HG02610 (cell line): Measurements from ENCODE around the gene CEP250.
"Not testable (repeated sequence)": the region's sequence is repeated elsewhere in the genome, so short reads cannot be mapped to it uniquely, and the experiment has no call there.

Source experiments
- ATAC-seq: cut with Tn5 transposase; IDR thresholded peaks from one replicate; pipeline ENCODE4 v1.9.1; 2021; ENCODE audit warnings: mild to moderate bottlenecking, moderate library complexity; ENCODE audit not compliant: unreplicated experiment

Gene CEP250

DNA sequence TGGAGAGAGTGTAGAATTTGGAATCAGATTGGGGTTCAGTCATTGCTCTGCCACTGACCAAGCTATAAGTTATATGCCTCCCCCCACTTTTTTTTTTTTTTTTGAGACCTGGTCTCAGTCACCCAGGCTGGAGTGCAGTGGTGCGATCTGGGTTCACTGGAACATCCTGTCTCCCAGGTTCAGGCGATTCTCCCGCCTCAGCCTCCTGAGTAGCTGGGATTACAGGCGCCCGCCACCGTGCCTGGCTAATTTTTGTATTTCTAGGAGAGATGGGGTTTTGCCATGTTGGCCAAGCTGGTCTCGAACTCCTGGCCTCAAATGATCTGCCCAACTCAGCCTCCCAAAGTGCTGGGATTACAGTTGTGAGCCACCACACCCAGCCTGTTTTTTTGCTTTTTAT lies 1.3 kb downstream of the CEP250 start:
- ATAC-seq: not testable (repeated sequence)

DNA sequence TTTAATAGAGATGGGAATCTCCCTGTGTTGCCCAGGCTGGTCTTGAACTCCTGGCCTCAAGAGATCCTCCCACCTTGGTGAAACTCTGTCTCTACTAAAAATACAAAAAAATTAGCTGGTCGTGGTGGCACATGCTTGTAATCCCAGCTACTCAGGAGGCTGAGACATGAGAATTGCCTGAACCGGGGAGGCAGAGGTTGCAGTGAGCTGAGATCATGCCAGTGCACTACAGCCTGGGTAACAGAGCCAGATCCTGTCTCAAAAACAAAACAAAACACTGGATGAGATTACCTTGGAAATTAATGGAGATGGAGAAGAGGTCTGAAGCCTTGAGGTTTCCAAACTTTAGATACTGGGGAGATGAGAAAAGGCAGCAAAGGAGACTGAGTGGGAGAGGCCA lies 2.1 kb downstream of the CEP250 start:
- ATAC-seq: not testable (repeated sequence)

DNA sequence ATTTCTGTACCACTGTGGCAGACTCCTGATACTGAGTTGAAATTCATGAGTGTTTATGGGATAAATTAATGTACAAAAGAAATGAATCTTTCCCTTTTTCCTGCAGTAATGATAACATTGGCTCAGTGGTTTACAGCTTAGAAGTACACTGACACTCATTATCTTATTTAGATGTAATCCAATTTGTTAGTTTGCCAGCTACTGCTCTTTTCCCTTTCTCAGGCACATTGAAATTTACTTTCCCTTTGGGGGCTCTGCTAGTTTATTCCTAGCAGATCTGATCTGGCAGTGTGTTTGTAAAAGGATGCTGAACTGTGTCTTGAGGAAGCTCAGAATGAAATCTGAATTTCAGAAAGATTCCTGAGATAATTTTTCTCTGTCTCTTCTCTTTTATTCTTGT lies 3.0 kb downstream of the CEP250 start:
- ATAC-seq: no peak

DNA sequence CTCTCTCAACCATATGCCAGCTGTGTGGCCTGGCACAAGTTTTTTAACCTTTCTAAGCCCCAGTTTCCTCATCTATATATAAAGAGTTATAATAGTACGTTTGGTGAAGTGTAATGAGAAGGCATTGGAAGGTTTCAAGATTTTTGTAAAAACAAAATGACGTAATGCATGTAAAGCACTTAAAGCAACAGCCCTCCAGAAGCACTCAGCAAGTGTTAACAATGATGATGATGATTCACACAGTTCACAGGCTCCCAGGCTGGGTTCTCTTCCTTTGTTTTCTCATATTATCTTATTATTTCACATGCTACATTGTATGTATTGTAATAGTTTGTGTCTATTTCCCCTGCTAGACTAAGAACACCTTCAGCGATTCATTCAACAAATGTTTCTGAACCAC lies 6.2 kb downstream of the CEP250 start:
- ATAC-seq: no peak

DNA sequence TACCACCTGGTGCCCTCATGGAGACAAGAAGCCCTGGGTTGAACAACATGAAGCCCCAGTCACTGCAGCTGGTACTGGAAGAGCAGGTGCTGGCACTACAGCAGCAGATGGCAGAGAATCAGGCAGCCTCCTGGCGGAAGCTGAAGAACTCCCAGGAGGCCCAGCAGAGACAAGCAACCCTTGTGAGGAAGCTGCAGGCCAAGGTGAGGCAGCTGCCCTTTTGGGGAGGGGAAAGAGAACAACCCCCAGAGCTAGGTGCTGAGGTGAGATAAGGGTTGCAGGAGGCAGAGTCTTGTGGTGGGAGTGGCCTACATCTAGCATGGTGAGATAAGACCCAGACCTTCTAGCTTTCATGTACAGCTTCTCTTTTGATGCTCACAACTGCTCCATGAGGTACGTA lies 7.0 kb downstream of the CEP250 start:
- ATAC-seq: no peak

DNA sequence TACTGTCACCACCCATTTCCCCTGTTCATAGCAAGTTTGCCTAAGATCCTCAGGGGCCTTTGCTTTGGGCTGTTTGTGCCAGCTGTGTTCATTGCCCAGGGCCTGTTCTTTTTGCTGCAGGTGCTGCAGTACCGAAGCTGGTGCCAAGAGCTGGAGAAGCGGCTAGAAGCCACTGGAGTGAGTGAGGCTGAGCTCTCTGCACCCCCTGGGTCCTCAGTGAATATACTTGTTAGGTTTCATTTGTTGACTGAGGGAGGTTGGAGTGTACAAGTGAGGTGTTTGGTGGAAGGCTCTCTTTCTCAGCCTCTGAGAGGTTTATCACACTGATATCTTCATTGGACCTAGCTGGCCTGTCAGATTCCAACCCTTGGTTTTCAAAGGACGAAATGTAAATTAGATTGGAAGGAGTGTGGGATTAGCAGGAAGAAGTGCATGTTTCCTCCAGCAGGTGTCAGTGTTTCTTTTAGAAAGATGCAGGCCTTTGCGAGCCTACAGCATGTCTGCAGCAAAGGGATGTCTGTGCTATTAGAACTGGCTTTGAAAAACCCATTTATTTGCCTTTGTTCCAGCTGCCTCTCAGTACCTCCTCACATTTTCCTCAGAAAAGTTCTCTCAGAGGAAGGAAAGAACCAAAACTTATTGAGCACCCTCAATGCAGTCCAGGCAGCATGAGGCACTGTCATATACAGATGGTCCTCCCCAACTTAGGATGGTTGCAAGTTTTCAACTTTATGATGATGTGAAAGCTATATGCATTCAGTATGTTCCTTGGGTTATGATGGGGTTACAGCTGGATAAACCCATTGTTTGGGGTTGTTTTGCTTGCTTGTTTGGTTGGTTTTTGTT lies 8.3 kb downstream of the CEP250 start:
- ATAC-seq: no peak

DNA sequence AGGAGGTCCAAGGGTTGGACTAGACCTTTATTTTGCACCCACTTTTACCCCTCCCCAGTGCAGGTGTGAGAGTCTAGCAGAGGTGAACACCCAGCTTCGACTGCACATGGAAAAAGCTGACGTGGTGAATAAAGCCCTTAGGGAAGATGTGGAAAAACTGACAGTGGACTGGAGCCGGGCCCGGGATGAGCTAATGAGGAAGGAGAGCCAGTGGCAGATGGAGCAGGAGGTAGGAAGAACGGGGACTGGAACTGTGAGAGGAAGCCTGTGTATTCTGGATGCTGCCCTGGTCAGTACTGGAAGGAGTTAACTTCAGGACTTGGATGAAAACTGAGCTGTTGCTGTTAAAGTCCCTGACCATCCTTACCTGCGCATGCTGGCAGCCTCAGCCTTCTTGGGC lies 10.6 kb downstream of the CEP250 start:
- no peak for ATAC-seq

DNA sequence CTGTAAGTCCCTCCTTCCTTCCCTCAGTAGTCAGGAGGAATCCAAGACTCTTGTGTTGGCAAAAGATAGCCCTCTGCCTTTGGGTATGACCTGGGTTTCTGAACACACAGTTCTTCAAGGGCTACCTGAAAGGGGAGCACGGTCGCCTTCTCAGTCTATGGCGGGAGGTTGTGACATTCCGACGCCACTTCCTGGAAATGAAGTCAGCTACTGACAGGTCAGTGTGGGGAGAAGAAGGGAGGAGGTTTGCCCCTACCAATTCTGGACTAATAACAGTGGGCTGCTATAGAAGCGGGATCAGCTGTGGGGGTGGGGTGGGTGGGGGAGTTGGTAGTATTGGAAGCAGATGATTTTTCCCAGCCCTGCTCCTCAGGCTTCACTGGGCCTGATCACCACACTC lies 11.5 kb downstream of the CEP250 start:
- ATAC-seq: no peak

DNA sequence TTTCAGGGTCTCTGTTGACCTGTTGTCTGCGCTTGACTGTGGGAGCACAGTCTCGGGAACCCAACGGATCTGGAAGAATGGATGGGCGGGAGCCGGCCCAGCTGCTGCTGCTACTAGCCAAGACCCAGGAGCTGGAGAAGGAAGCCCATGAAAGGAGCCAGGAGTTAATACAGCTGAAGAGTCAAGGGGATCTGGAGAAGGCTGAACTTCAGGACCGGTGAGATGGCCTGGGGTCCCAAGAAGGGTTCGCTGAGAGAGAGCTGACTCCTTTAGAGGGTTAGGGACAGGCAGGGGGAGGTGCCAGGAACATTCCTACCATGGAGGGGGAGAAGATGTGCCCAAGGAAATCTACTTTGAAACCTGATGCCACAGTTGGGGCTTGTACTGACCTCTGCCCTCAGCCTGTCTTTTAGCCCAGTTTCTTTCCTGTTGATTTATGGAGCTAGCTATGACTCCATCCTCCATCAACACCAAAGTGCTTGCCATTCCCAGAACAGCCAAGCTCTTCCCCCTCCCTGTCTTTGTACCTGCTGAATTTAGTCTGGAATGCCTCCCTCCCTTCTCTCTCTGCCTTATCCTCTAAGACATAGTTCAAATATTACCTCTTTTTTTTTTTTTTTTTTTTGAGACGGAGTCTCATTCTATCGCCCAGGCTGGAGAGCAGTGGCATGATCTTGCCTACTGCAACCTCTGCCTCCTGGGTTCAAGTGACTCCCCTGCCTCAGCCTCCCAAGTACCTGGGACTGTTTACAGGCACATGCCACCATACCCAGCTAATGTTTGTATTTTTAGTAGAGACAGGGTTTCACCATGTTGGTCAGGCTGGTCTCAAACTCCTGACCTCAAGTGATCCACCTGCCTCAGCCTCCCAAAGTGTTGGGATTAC lies 12.2 kb downstream of the CEP250 start:
- ATAC-seq: no peak

DNA sequence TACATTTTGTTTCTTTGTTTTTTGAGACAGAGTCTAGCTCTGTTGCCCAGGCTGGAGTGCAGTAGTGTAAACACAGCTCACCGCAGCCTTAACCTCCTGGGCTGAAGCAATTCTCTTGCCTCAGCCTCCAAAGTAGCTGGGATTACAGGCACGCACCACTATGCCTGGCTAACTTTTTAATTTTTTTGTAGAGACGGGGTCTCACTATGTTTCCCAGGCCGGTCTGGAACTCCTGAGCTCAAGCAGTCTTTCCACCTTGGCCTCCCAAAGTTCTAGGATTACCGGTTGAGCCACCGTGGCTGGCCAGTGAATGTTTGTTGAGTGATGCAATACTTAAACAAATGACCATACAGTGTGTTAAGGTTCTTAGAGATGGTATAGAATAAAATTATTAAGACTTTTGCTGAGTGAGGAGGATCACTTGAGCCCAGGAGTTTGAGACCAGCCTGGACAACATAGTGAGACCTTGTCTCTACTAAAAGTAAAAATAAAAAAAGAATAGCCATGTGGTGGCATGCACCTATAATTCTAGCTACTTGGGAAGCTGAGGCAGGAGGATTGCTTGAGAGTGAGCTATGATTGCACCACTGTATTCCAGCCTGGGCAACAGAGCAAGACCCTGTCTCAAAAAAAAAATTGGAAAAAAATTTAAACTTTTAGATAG lies 13.4 kb downstream of the CEP250 start:
- no peak for ATAC-seq

DNA sequence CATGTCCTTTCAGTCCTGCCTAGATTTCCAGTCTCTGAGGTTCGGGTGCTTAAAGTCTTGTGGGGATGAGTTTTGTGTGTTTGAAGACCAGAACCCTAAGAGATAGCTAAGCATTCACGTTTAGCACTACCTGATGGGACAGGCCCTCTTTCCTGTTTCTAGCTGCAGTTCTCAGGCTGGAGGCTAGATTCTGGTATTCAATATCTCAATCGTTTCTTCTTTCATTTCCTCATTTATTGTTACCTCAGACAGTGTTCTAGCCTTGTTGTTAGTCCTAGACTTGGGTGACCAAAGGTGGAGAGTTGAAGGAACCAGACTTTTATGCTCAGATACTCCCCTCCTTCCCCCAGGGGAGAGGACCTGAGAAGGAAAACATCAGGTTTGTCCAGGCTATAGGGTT lies 16.8 kb downstream of the CEP250 start:
- ATAC-seq: no peak

DNA sequence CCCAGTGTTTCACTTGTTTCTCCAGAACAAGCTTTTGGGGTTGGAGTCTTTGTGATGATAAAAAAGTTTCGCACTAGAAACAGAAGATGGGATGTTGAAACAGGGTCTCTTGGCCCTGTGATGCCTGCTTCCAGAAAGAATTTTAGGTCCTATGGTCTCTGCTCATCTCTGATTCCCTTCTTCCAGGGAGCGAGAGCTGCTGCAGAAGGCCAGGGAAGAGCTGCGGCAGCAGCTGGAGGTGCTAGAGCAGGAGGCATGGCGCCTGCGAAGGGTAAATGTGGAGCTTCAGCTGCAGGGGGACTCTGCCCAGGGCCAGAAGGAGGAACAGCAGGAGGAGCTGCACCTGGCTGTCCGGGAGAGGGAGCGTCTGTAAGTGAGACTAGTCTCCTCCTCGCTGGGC lies 18.3 kb downstream of the CEP250 start:
- ATAC-seq: no peak

DNA sequence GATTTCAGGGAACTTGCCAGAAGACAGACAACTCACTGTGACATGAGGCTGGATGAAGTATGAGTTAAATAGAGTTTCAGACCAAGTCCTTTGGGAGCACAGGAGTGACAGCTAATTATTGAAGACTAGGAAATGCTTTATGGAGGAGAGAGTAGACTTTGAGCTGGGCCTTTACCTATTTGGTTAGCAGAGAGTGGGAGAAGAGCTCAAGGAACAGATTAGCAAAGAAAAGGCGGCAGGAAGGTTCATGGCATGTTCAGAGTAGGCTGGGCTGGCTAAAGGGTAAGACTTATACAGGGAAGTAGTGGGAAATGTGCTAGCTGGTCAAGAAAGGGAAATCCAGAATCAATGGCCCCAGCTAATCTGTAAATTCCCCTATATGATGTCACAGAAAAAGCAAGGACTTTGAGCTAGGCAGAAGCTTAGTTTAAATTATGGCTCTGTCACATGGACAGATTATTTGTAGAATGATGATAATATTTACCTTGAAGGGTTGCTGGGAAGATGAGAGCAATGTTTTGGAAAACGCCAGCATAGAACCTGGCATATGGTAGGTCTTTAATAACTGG lies 19.0 kb downstream of the CEP250 start:
- ATAC-seq: no peak

DNA sequence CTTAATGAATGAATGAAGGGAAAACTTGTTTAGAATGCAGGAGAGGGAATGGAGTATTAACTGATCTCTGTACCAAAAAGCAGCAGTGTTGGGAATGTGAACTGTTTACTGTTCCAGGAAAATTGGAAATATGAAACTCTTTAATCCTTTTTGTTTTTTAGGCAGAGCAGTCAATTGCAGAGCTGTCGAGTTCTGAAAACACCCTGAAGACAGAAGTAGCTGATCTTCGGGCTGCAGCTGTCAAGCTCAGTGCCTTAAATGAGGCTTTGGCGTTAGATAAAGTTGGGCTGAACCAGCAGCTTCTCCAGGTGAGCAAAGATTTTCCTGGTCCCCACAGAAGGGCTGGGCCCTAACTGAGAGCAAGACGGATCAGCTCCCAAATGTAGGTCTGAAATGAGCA lies 20.9 kb downstream of the CEP250 start:
- no peak for ATAC-seq

DNA sequence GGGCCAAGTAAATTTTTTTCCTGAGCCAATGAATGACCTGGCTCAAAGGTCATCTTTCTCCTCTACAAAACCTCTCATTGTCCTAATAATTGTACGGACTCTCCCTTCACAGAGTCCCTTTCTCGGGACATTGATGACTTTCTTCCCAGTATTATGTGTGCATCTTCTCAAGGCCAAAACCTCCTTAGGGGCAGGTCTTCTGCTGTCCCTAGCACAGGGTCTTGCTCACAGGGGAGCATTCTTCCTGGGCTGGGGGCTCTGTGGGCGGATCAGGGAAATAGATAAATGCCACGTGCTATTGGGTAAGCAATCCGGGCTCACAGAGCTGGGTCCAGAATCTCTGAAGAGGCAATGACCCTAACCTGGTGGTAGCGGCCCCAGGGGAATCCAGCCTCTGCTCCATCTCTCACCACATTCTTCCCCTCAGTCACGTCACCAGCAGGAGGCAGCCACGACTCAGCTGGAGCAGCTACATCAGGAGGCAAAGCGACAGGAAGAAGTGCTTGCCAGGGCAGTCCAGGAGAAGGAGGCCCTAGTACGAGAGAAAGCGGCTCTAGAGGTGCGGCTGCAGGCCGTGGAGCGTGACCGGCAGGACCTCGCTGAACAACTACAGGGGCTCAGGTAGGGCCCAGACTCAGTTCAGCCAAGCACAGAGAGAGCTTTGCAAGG lies 23.5 kb downstream of the CEP250 start:
- no peak for ATAC-seq

DNA sequence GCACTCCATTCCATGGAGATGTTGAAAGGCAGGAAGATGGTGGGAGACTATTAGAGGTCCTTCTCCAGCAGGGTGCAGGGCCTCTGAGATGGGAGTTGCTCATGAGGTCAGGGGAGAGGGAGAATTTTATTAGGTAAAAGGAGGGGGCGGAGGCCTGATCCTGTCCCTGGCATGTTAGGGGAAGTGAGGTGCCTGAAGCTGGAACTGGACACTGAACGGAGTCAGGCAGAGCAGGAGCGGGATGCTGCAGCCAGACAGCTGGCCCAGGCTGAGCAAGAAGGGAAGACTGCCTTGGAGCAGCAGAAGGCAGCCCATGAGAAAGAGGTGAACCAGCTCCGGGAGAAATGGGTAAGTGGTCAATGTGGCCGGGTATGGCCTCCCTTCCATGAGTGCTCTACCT lies 24.4 kb downstream of the CEP250 start:
- ATAC-seq: no peak

DNA sequence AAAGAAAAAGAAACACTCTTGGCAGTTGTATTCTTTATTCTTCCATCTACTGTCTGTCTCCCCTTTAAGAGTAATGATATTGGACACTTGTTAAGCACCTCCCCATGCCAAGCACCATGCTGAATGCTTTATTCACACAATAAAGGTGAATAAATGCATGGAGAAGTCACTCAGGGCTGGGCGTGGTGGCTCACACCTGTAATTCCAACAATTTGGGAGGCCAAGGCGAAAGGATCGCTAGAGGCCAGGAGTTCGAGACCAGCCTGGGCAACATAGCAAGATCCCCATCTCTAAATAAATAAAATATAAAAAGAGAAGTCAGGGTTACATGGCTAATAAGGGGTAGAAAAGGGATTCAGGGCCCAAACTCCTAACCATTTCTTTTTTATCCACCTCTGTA lies 32.1 kb downstream of the CEP250 start:
- ATAC-seq: no peak

DNA sequence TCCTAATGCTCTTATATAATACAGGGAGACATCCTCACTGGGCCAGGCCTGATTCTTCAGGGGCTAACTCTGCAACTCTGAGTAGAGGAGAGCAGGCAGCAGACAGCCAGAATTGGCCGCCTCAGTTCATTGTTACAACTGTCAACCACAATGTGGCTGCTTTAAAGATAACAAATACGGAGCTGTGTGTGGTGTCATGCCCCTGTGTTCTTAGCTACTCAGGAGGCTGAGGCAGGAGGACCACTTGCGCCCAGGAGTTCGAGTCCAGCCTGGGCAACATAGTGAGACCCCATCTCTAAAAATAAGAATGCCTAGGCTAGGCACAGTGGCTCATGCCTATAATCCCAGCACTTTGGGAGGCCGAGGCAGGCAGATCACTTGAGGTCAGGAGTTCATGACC lies 34.3 kb downstream of the CEP250 start:
- no peak for ATAC-seq

DNA sequence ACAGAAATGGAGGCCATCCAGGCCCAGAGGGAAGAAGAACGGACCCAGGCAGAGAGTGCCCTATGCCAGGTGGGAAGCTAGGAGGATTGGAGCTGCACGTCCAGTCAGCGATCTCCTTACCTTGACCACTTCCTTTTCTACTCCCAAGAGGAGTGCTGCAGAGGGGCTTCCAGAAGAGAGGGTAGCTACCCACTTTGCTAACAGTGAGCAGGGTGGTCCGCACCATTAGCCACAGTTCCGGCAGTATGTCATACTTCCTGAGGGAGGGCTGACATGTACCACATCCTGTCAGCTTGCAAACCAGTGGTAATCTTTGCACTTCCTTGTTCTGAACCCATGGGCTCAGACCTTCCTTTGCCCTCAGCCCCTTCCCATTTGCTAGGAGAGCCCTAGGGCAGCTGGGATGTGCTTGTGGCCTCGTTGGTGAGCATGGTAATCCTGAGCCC lies 35.4 kb downstream of the CEP250 start:
- ATAC-seq: peak; percentile 98

DNA sequence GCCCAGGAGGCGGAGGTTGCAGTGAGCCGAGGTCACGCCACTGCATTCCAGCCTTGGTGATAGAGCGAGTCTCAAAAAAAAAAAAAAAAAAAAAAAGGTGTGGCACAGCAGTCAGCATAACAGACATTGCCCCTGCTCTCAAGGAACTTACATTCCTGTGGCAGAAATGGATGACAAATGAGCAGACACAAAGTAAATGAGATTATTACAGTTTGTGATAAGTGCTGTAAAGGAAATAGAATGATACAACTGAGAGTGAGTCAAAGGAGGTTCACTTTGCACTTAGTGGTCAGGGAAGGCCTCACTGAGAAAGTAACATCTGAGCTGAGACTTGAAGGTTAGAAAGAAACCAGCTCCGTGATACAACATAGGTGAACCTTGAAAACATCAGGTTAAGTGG lies 36.4 kb downstream of the CEP250 start:
- ATAC-seq: no peak

DNA sequence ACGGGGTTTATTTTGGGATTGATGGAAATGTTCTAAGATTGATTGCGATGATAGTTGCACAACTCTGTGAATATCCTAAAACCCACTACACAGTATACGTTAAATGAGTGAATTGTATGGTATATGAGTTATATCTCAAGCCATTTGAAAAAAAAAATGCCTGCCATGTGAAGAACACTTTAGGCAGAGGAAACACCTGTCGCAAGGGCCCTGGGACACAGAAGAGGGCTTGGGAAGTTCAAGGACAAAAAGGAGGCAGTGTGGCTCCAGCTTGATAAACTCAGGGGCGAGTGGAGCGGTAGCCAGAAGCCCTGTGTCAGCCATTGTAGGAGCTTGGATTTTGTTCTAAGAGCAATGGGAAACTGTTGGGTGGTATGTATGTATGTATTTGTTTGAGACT lies 37.0 kb downstream of the CEP250 start:
- ATAC-seq: no peak
